Epithelial cell of esophagus (primary cell): Measurements from ENCODE around the gene METTL9.

Experiments
- DNase-seq: peaks from one replicate; pipeline ENCODE4 v3.0.0; 2010; ENCODE audit warnings: low read depth
- H3K4me3 ChIP-seq: 2 replicates; pipeline ENCODE4 v1.5.1; 2011; ENCODE audit warnings: mild to moderate bottlenecking, low read length, control low read depth
- TF ChIP-seq, protein P1 (sequence below): IDR thresholded peaks from 2 replicates; pipeline ENCODE4 v1.5.1; 2011; ENCODE audit warnings: low read depth, mild to moderate bottlenecking, low read length, control low read depth, inconsistent platforms; ENCODE audit not compliant: insufficient read depth; ENCODE audit errors: missing control alignments

Gene METTL9

DNA sequence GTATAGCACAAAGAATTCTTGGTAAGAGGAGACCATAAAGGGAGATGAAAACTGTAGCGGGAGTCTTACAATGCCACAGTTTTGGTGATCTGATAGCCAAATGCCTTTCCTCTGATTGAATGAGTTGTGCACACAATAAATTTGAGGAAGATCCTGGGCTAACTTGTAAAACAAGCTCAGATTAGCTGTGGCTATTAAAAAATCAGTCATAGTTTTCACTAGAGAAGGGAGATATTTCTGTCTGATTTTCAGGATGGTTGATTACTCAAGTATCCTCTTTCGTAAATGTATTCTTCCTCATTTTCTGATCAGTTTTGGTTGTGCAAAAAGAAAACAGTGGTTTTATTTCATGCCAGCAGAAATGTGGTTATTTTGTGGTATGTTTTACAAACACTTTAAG, 9.1 kb upstream of the METTL9 start:
- H3K4me3 ChIP-seq = no peak overlapping the region
- TF ChIP-seq, protein P1, sequence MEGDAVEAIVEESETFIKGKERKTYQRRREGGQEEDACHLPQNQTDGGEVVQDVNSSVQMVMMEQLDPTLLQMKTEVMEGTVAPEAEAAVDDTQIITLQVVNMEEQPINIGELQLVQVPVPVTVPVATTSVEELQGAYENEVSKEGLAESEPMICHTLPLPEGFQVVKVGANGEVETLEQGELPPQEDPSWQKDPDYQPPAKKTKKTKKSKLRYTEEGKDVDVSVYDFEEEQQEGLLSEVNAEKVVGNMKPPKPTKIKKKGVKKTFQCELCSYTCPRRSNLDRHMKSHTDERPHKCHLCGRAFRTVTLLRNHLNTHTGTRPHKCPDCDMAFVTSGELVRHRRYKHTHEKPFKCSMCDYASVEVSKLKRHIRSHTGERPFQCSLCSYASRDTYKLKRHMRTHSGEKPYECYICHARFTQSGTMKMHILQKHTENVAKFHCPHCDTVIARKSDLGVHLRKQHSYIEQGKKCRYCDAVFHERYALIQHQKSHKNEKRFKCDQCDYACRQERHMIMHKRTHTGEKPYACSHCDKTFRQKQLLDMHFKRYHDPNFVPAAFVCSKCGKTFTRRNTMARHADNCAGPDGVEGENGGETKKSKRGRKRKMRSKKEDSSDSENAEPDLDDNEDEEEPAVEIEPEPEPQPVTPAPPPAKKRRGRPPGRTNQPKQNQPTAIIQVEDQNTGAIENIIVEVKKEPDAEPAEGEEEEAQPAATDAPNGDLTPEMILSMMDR = no peak
- peak; percentile 50 for DNase-seq

DNA sequence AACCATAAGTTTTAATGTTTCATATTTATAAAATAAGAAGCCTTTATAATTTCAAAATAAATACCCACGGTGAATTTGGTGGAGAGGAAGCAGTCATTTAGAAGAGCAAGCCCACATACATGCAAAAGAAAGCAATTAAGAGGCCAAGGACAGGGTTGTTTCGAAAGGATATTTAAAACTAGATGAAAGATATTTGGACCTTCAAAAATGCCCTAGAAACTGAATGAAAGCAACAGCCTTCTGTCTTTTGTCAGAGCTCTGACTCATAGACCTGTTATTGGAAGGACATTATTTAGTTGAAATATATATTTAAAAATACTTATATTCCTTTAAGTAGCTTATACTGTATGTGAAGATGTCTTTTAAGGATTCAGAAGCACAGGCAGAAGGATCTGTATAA, 8.6 kb upstream of the METTL9 start:
- DNase-seq = peak; percentile 17
- TF ChIP-seq, protein P1 = no peak
- no peak overlapping the region for H3K4me3 ChIP-seq

DNA sequence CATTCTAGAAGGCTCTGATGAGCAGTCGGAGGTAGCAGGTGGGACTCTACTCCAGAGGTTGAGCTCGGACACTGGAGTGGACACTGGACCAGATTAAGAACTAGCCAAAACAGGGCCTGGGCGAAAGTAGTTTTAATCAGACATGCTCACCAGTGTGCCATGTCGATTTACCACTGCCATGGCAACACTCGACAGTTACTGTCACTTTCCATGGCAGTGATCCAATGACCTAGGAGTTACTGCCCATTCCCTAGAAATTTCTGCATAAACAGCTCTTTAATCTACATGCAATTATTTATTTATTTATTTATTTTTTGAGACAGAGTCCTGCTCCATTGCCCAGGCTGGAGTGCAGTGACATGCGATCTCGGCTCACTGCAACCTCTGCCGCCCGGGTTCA, 7.2 kb upstream of the METTL9 start:
- TF ChIP-seq, protein P1 = no peak
- no peak for DNase-seq

DNA sequence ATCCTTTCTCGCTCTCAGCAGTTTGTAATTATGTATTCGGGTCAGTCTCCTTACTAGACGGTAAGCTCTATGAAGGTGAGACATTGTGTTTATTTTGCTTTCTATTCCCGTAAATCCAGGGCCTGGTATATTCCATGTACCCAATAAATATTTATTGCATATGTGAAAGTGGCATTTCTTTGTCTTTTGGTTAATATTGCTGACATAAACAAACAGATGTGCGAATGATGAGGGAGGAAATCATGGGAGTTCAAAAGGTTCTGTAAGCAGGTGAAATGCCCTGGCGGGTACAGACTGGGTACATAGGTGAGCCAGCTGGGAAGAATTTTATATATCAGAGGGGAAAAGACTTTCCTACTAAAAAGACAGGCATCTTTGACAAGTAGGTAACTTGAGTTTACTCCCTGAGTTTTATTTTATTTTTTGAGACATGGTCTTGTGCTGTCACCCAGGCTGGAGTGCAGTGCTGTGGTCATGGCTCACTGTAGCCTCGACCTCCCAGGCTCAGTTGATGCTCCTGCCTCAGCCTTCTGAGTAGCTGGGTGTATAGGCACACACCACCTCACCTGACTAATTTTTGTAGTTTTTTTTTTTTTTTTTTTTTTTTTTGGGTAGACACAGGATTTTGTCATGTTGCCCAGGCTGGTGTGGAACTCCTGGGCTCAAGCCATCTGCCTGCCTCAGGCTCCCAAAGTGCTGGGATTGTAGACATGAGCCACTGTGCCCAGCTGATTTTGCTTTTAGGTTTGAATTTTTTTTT, 5.7 kb upstream of the METTL9 start:
- no peak overlapping the region for H3K4me3 ChIP-seq
- DNase-seq = no peak
- TF ChIP-seq, protein P1 = no peak

More for the DNA sequence above, 7.2 kb upstream of the METTL9 start:
- no peak overlapping the region for H3K4me3 ChIP-seq

DNA sequence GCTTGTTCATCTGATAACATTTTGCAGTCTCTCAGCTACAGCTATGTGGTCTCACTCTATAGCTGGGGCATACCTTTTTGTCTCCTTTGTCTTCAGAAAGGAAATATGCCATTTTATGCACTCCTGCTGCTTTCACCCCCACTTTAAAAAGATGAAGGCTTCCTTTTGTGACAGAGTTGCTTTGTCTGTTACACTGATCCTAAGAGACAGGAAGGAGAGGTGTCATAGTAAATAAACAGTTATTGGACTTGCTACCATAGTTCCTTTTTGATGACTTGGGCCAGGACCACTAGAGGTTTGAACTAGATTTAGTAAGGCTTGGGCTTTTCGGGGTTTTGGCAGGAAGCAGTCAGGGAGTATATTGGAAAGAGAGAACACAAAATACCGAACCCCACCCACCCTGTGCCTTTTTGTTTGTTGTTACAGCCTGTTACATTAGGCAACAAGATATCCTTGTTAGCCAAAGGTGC, 1.8 kb upstream of the METTL9 start:
- no peak overlapping the region for H3K4me3 ChIP-seq
- TF ChIP-seq, protein P1 = no peak
- DNase-seq = no peak

DNA sequence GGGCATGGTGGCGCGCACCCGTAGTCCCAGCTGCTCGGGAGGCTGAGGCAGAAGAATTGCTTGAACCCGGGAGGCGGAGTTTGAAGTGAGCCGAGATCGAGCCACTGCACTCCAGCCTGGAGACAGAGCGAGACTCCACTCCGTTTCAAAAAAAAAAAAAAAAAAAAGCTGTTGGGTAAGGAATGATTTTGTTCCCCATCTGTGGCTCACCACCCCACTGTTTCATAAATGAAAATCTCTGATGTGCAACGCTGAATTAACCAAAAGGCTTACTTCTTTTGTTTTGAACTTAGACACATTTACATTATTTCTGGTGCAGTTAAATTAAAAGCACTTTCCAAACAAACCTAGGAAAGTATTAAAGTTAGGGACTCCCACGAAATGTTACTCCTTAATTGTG, 1.2 kb upstream of the METTL9 start:
- peak overlapping the region; percentile 79 for H3K4me3 ChIP-seq
- TF ChIP-seq, protein P1 = no peak
- DNase-seq = no peak

DNA sequence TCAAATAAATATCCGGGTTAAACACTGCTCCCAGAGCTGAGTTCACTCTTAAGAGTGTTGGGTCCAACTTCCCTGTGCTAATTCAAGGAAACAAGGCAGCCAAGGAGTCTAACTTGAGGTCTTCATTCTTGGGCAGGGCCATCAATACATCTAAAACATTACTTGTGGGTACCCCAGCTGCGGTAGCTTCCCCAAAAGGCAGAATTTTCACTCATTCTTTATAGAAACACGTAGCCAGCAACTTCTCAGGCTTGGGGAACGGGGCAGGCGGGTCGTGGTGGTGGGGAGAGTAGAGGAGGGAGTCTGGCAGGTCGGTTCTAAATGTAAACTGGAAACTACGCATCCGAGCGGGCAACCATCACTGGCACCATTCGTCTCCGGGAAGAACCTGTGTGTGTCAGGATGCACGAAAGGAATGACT, 666 bp upstream of the METTL9 start:
- peak overlapping the region; percentile 79 for H3K4me3 ChIP-seq
- TF ChIP-seq, protein P1 = no peak
- peak; percentile 13 for DNase-seq
